Kidney epithelial cell (primary cell): Measurements from ENCODE around the gene HINFP. TPM values are rescaled to one million over a fixed set of nuclear protein-coding genes. Genes with fewer than 3 reads are reported as not detected.
A peak's percentile ranks its signal among the peaks of the same experiment; 100 is the strongest.

Experiments
- DNase-seq: peaks from one replicate; pipeline ENCODE4 v3.0.0-alpha.2; 2010; ENCODE audit warnings: low read depth
- H3K27me3 ChIP-seq: 2 replicates; pipeline ENCODE4 v1.6.0; 2011; ENCODE audit warnings: low read length; ENCODE audit not compliant: control insufficient read depth, insufficient read depth
- H3K36me3 ChIP-seq: 2 replicates; pipeline ENCODE4 v1.5.1; 2011; ENCODE audit warnings: low read length; ENCODE audit not compliant: control insufficient read depth, insufficient read depth
- H3K4me3 ChIP-seq: 2 replicates; pipeline ENCODE4 v1.5.1; 2011; ENCODE audit warnings: low read depth, mild to moderate bottlenecking, control low read depth, low read length
- CTCF ChIP-seq: IDR thresholded peaks from 2 replicates; pipeline ENCODE4 v1.5.1; 2011; ENCODE audit warnings: mild to moderate bottlenecking, moderate library complexity, low read length, control low read depth, inconsistent platforms; ENCODE audit not compliant: insufficient read depth, poor library complexity, severe bottlenecking
- total RNA-seq: library from RNA; depleted of rRNA; stranded (reverse); fragments of >200 nt; gene quantifications from 2 replicates; pipeline ENCODE4 v1.2.3, GENCODE V29; 2015

HINFP gene
- total RNA-seq, 1 donor from 2014 or later: 28.8 TPM

GRCh38 chr11:119091966-119092879, 29.2 kb upstream of the HINFP start:
- no peaks in the 10 kb centered on the region for H3K36me3 ChIP-seq

GRCh38 chr11:119092880-119093842, 28.2 kb upstream of the HINFP start:
- no peak for DNase-seq
- TF ChIP-seq CTCF: no peak
- Histone ChIP-seq H3K36me3 (peaks cover 2% of the 10 kb centered on the region), H3K4me3 (peak overlapping the region; percentile 89), H3K27me3 (no peaks in the 10 kb centered on the region)

More at GRCh38 chr11:119091966-119092879, 29.2 kb upstream of the HINFP start:
- no peak for TF ChIP-seq CTCF
- H3K4me3 ChIP-seq: peak overlapping the region; percentile 89
- no peak for DNase-seq
- no peaks in the 10 kb centered on the region for H3K27me3 ChIP-seq

- Histone ChIP-seq H3K36me3 (peaks cover 2% of the 10 kb centered on the region), H3K27me3 (no peaks in the 10 kb centered on the region), H3K4me3 (peak overlapping the region; percentile 89)
- DNase-seq: no peak
- no peak for TF ChIP-seq CTCF
These were observed 27.2 kb upstream of the HINFP start for GRCh38 chr11:119093942-119094815.

GRCh38 chr11:119094816-119095065, 26.6 kb upstream of the HINFP start:
- Histone ChIP-seq H3K36me3 (peaks cover 2% of the 10 kb centered on the region), H3K27me3 (no peaks in the 10 kb centered on the region), H3K4me3 (peak overlapping the region; percentile 89)
- no peak for DNase-seq
- peak; percentile 81 for TF ChIP-seq CTCF

- no peak for TF ChIP-seq CTCF
- peaks cover 2% of the 10 kb centered on the region for H3K36me3 ChIP-seq
- H3K4me3 ChIP-seq: peak overlapping the region; percentile 89
- DNase-seq: peak; percentile 97
- no peaks in the 10 kb centered on the region for H3K27me3 ChIP-seq
These were observed 26.1 kb upstream of the HINFP start for GRCh38 chr11:119095066-119095880.
